ENCODE measurements around the gene ZNF333. TPM values are rescaled to one million over a fixed set of nuclear protein-coding genes. Genes with fewer than 3 reads are reported as not detected.
"Not testable (repeated sequence)": the region's sequence is repeated elsewhere in the genome, so short reads cannot be mapped to it uniquely, and the experiment has no call there.

The ZNF333 gene
- polyA plus RNA-seq, 1 donor from 2014 or later = 67.6 TPM

- no peaks in the 10 kb centered on the region for H3K9me2 ChIP-seq (ENCODE audit: insufficient read depth, low read length)
Observed at GRCh38 chr19:14763497-14764145, 73.8 kb downstream of the ZNF333 start.

DNA sequence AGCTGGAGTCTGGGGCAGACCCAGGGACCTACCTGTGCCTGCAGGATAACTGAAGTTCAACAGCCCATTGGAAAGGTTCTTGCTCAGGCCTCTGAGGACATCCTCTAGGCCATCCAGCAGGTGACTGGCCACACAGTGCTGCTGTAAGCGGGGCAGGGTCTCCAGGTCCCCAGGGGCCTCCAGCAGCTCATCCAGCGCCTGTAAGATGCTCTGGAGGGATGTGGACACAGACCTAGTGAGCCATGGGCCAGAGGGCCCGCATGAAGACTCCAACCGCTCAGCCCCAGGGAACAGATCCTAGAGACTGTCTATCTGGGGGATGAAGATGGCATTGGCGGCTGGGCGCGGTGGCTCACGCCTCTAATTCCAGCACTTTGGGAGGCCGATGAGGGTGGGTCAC, 74.6 kb downstream of the ZNF333 start:
- H3K9me3 ChIP-seq (ENCODE audit: low read length) = no peaks in the 10 kb centered on the region
- no peak overlapping the region for H3K9ac ChIP-seq (ENCODE audit: low read length)
- no peak overlapping the region for H3K4me3 ChIP-seq (ENCODE audit: low read length)
- no peaks in the 10 kb centered on the region for H3K79me2 ChIP-seq (replicated peaks; ENCODE audit: insufficient read depth, low read length)
- H3F3A ChIP-seq (ENCODE audit: insufficient read depth, low read length, poor library complexity, severe bottlenecking) = no peaks in the 10 kb centered on the region
- no peak overlapping the region for H3K27ac ChIP-seq (ENCODE audit: low read length)
- no peaks in the 10 kb centered on the region for H3K36me3 ChIP-seq (ENCODE audit: insufficient read depth, low read length)
- H3K9me2 ChIP-seq (ENCODE audit: insufficient read depth, low read length) = no peaks in the 10 kb centered on the region
- TF ChIP-seq EZH2 (IDR thresholded peaks at IDR 0.05; ENCODE audit: borderline replicate concordance, insufficient read depth, low read length, poor library complexity, severe bottlenecking) = no peak
- TF ChIP-seq, protein P1, sequence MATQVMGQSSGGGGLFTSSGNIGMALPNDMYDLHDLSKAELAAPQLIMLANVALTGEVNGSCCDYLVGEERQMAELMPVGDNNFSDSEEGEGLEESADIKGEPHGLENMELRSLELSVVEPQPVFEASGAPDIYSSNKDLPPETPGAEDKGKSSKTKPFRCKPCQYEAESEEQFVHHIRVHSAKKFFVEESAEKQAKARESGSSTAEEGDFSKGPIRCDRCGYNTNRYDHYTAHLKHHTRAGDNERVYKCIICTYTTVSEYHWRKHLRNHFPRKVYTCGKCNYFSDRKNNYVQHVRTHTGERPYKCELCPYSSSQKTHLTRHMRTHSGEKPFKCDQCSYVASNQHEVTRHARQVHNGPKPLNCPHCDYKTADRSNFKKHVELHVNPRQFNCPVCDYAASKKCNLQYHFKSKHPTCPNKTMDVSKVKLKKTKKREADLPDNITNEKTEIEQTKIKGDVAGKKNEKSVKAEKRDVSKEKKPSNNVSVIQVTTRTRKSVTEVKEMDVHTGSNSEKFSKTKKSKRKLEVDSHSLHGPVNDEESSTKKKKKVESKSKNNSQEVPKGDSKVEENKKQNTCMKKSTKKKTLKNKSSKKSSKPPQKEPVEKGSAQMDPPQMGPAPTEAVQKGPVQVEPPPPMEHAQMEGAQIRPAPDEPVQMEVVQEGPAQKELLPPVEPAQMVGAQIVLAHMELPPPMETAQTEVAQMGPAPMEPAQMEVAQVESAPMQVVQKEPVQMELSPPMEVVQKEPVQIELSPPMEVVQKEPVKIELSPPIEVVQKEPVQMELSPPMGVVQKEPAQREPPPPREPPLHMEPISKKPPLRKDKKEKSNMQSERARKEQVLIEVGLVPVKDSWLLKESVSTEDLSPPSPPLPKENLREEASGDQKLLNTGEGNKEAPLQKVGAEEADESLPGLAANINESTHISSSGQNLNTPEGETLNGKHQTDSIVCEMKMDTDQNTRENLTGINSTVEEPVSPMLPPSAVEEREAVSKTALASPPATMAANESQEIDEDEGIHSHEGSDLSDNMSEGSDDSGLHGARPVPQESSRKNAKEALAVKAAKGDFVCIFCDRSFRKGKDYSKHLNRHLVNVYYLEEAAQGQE (IDR thresholded peaks at IDR 0.05; ENCODE audit: borderline replicate concordance) = no peak
- TF ChIP-seq, protein P2, sequence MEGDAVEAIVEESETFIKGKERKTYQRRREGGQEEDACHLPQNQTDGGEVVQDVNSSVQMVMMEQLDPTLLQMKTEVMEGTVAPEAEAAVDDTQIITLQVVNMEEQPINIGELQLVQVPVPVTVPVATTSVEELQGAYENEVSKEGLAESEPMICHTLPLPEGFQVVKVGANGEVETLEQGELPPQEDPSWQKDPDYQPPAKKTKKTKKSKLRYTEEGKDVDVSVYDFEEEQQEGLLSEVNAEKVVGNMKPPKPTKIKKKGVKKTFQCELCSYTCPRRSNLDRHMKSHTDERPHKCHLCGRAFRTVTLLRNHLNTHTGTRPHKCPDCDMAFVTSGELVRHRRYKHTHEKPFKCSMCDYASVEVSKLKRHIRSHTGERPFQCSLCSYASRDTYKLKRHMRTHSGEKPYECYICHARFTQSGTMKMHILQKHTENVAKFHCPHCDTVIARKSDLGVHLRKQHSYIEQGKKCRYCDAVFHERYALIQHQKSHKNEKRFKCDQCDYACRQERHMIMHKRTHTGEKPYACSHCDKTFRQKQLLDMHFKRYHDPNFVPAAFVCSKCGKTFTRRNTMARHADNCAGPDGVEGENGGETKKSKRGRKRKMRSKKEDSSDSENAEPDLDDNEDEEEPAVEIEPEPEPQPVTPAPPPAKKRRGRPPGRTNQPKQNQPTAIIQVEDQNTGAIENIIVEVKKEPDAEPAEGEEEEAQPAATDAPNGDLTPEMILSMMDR (IDR thresholded peaks at IDR 0.05; ENCODE audit: poor library complexity, severe bottlenecking) = no peak
- no peak for TF ChIP-seq TAF1 (IDR thresholded peaks at IDR 0.05; ENCODE audit: low read depth)
- TF ChIP-seq SMC3 (conservative IDR thresholded peaks at IDR 0.05; ENCODE audit: poor library complexity) = no peak
- H2AFZ ChIP-seq (ENCODE audit: low read depth, low read length) = no peak overlapping the region
- H4K20me1 ChIP-seq (ENCODE audit: insufficient read depth) = no peaks in the 10 kb centered on the region
- no peak overlapping the region for H3K4me2 ChIP-seq (ENCODE audit: low read length)
- no peaks in the 10 kb centered on the region for H3K27me3 ChIP-seq (ENCODE audit: insufficient read depth, low read depth, low read length)

More at GRCh38 chr19:14763497-14764145, 73.8 kb downstream of the ZNF333 start:
- TF ChIP-seq EP300 (conservative IDR thresholded peaks at IDR 0.05; ENCODE audit: poor library complexity, severe bottlenecking) (no peak), POLR2AphosphoS5 (IDR thresholded peaks at IDR 0.05) (no peak), SMC3 (conservative IDR thresholded peaks at IDR 0.05; ENCODE audit: poor library complexity) (no peak), MXI1 (conservative IDR thresholded peaks at IDR 0.05; ENCODE audit: poor library complexity, severe bottlenecking) (no peak), TAF1 (IDR thresholded peaks at IDR 0.05; ENCODE audit: low read depth) (no peak), EZH2 (IDR thresholded peaks at IDR 0.05; ENCODE audit: borderline replicate concordance, insufficient read depth, low read length, poor library complexity, severe bottlenecking) (no peak), RAD21 (conservative IDR thresholded peaks at IDR 0.05) (no peak)
- TF ChIP-seq, protein P2 (IDR thresholded peaks at IDR 0.05; ENCODE audit: poor library complexity, severe bottlenecking) = no peak
- TF ChIP-seq, protein P1 (IDR thresholded peaks at IDR 0.05; ENCODE audit: borderline replicate concordance) = no peak
- no peaks in the 10 kb centered on the region for H3K27me3 ChIP-seq (ENCODE audit: insufficient read depth, low read depth, low read length)
- H2AFZ ChIP-seq (ENCODE audit: low read depth, low read length) = no peak overlapping the region
- no peak overlapping the region for H3K9ac ChIP-seq (ENCODE audit: low read length)
- H3K79me2 ChIP-seq (replicated peaks; ENCODE audit: insufficient read depth, low read length) = no peaks in the 10 kb centered on the region
- H3F3A ChIP-seq (ENCODE audit: insufficient read depth, low read length, poor library complexity, severe bottlenecking) = no peaks in the 10 kb centered on the region
- no peaks in the 10 kb centered on the region for H4K20me1 ChIP-seq (ENCODE audit: insufficient read depth)
- H3K4me3 ChIP-seq (ENCODE audit: low read length) = no peak overlapping the region
- H3K36me3 ChIP-seq (ENCODE audit: insufficient read depth, low read length) = no peaks in the 10 kb centered on the region
- H3K4me2 ChIP-seq (ENCODE audit: low read length) = no peak overlapping the region
- no peaks in the 10 kb centered on the region for H3K9me3 ChIP-seq (ENCODE audit: low read length)
- H3K27ac ChIP-seq (ENCODE audit: low read length) = no peak overlapping the region

DNA sequence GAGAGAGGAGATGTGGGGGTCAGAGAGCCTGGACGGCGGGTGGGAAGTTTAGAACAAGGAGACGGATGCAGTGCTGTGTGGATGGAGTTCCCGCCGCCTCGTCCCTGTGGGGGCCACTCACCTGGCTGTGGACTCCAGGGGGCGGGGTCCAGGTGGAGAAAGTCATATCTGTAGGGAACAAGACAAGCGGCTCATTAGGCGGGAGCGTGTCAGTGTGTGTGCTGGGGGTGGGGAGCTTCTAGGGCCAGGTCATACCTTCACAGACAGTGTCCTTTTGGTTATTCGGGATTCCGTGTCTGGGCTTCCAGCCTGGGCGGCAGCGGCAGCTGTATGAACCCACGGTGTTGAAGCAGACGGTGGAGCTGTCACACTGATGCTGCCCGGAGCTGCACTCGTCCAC, 75.6 kb downstream of the ZNF333 start:
- H3K9ac ChIP-seq (ENCODE audit: low read length); H3K27me3 ChIP-seq (ENCODE audit: insufficient read depth, low read depth, low read length); H3K4me2 ChIP-seq (ENCODE audit: low read length); H3K9me3 ChIP-seq (ENCODE audit: low read length); H4K20me1 ChIP-seq (ENCODE audit: insufficient read depth); H3K27ac ChIP-seq (ENCODE audit: low read length); H3F3A ChIP-seq (ENCODE audit: insufficient read depth, low read length, poor library complexity, severe bottlenecking); H3K36me3 ChIP-seq (ENCODE audit: insufficient read depth, low read length); H3K4me3 ChIP-seq (ENCODE audit: low read length); H3K79me2 ChIP-seq (replicated peaks; ENCODE audit: insufficient read depth, low read length); H2AFZ ChIP-seq (ENCODE audit: low read depth, low read length); H3K9me2 ChIP-seq (ENCODE audit: insufficient read depth, low read length): not testable (repeated sequence)

Data from neural cell (in vitro differentiated cells).